OCI-LY3 (cell line): ENCODE data around the gene PALD1.

ENCODE experiments used
- EZH2phosphoT487 ChIP-seq: fragments of 200-600 bp; shearing (Covaris generic); IDR thresholded peaks from 2 replicates; pipeline ENCODE4 v1.6.1; 2018; ENCODE audit warnings: antibody characterized with exemption, mixed run types, low read depth
- TF ChIP-seq, protein P1 (sequence below): fragments of 200-600, 300-600 bp; sonication (generic); IDR thresholded peaks from 2 replicates; pipeline ENCODE4 v1.5.1; 2014; ENCODE audit warnings: antibody characterized with exemption, low read length, low read depth

DNA sequence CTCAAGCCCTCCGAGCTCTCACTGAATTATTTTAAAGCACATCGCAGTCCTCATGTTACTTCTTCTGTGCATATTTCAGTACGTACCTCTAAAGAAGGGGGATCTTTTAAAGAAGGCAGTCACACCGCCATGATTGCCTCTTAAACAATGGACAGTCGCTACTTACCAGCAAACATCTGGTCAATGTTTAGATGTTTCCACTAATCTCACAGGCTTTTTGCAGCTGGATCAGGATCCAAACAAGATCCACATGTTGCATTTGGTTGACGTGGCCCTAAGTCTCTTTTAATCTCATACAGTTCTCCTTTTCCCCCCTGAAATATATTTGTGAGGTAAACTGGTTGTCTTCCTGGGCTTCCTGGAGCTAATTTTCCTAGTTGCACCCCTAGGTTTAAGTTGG is 74.0 kb downstream of the PALD1 start:
- TF ChIP-seq, protein P1, sequence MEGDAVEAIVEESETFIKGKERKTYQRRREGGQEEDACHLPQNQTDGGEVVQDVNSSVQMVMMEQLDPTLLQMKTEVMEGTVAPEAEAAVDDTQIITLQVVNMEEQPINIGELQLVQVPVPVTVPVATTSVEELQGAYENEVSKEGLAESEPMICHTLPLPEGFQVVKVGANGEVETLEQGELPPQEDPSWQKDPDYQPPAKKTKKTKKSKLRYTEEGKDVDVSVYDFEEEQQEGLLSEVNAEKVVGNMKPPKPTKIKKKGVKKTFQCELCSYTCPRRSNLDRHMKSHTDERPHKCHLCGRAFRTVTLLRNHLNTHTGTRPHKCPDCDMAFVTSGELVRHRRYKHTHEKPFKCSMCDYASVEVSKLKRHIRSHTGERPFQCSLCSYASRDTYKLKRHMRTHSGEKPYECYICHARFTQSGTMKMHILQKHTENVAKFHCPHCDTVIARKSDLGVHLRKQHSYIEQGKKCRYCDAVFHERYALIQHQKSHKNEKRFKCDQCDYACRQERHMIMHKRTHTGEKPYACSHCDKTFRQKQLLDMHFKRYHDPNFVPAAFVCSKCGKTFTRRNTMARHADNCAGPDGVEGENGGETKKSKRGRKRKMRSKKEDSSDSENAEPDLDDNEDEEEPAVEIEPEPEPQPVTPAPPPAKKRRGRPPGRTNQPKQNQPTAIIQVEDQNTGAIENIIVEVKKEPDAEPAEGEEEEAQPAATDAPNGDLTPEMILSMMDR, result no peak
- TF ChIP-seq EZH2phosphoT487, result no peak
